Skin of body (tissue), 2 donors: ENCODE results near the gene SAMD1. TPM values are rescaled to one million over a fixed set of nuclear protein-coding genes. Genes with fewer than 3 reads are reported as not detected.

Experiments used
- DNase-seq: peaks from one replicate; lab custom pipeline; 2025; lab: John Stamatoyannopoulos, UW
- total RNA-seq: library from RNA; depleted of rRNA; stranded (reverse); fragments of >200 nt; gene quantifications from one replicate; pipeline ENCODE4 v1.2.3, GENCODE V29; 2014

The SAMD1 gene
- total RNA-seq, 1 donor from 2014 or later: 18.1 TPM

DNA sequence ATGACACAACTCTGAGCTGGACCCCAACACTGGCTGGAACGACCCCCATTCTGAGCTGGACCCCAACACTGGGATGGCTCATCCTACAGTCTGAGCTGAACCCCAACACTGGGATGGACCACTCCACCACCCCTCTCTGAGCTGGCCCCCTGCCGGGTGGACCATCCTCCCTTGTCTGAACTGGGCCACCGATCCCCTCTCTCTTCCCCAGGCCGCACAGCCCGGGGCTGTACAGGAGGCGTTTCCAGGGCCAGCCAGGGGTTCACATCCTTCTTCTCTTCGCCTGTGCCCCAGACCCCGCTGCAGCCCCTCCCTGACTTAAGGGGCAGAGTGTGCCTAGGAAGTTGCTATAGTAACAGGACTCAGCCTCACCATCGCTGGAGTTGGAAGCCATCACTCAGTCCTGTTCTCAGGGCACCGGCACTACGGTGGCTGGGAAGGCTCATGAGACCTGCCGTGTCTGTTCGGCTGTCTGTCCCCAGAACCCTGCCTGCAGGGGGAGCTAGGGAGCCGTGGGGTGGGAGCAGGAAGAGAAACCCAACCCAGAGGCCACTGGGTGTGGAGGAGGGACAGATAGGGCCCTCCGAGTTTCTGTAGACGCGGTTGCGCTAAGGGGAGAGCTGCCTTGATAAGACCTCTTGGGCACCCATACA, 23.3 kb upstream of the SAMD1 start:
- DNase-seq: no peak

DNA sequence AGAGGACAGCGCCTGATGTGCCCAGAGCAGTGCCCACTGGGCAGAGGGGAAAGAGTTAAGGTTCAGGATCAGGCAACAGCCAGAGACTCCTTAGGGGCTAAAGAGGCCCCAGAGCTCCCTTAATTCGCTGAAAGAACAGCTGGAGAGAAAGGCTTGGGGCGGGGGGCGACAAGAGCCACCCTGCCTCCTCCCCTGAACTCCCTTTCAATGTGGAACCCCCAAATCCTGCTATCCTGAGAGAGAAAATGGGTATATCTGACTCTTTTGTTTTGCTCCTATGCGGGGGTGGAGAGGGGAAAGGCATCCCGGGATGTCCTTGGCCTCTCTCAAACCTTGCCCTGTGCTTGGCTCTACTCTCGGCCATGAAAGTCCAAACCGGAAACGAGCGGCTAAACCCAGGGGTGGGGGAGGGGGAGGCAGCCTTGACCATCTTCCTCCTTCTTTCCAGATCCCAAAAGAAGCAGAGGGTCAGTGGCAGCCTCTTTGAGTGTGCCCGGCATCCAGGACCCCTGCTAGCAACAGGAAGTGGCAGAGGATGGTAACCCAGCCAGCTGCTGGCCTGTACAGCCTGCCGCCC, 22.3 kb upstream of the SAMD1 start:
- DNase-seq: no peak

DNA sequence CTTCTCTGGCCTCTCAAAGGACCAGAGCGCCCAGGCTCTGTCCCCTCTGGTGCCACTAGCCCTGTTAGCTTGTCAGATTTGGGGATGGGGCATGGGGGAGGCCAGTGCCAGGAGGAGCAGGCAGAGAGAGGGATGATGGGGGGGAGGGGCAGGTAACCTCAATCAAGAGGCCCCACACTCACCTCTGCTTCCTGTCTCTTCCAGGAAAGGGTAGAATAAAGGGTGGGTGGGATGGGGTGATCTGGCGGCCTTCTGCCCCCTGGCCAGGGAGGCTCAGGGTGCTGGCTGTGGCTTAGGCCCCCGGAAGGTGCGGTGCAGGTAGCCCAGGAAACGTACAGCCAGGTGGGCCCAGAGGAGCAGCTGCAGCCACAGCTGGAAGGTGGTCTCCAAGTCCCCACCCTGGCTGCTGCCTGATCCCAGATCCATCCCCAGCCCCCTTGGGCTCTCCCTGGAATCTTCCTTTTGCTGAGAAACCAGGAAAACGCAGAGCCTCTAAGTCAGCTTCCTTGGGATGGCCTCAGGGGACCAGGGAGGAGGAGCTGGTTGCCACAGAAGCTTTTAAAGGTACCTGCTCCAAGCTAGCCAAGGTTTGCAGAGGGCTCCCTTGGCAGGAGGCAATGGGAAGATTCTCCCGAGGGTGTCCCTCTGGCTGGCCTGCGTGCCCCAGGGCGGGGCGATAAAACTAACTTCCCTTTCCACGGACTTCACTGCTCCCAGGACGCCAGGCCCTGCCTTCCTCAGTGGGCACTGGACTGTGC, 21.7 kb upstream of the SAMD1 start:
- DNase-seq: no peak

DNA sequence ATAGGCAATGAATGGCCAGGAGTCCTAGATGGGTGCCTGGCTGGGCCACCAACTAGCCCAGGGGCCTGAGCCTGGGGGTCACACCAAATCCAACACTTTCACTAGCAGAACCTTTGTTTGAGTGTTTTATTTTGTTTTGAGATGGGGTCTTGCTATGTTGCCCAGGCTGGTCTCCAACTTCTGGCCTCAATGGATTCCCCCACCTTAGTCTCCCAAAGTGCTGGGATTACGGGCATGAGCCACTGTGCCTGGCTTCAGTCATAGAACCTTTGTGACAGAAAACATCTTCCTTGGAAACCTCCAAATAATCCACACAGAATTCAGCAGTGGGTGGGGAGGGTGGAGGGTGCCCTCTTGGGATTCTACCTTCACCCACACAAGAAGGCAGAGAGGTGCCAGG, 20.9 kb upstream of the SAMD1 start:
- no peak for DNase-seq

DNA sequence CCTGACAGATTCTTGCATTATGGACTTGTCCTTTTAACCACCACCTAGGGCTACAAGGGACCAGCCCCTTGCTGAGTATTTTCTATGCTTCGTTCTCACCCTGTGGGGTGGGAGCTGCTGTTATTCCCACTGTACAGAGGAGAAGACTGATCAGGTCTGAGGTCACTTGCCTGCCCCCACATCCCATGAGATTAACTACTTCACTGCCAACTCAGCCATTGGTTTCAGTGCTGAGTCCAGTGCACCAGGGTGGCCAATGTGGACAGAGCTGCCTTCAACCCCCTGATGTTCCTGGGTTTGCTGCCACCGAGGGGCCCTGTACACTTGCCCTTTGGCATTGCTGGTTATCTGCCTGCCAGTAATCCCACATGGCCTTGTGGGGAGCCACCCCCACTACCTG, 20.1 kb upstream of the SAMD1 start:
- DNase-seq: no peak

DNA sequence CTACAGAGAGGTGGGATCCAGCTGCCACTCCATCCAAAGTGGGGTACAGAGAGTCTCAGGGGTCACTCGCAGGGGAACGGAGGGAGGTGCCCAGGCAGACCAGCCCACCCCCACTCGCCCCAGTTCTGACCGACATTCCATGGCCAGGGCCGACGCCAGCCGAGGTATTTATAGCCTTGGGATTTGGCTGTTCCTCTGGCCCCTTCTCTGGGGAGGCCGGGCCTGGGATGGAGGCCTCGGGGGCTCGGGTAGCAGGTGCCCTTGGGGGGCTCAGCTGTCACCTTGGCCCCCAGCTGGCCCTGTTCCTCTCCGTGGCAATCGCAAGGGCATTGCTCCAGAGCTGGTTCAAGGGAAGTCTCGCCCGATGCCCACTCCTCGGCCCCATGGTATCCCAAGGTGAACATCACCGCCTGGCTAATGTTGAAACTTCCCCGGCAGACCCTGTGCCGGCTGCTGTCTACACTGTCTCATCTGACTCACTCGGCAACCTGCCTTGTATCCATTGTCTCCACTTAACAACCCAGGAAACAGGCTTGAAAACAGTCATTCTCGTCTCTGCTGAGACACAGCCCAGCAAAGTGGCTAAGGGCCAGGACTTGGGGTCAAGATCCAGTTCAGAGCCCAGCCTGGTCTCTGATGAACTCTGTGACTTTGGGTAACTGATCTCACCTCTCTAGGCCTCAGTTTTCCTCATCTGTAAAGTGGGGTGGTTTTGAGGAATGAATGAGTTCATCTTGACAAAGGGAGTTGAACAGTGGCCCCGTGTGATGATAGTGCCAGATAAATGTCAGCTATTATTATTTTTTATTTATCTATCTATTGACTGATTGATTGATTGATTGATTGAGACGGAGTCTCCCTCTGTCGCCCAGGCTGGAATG, 17.3 kb upstream of the SAMD1 start:
- DNase-seq: no peak

DNA sequence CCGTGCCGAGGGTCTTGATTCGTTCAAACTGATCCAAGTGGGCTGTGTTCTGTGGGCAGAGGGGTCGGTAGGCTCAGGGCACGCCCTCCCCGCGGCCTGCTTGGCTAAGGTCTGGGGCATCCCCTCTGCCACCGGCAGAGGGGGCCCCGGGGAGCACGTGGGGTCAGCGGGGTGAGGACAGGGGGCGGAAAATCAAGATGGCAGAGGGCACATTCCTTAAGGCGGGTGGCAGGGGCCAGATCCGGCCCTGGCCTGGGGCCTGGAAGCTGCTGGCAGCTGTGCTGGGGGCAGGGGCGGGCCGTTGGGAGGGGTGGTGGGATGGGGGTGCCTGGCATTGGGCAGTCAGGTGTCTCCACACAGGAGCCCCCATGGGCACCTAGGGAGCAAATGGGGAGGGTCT, 16.3 kb upstream of the SAMD1 start:
- DNase-seq: no peak

DNA sequence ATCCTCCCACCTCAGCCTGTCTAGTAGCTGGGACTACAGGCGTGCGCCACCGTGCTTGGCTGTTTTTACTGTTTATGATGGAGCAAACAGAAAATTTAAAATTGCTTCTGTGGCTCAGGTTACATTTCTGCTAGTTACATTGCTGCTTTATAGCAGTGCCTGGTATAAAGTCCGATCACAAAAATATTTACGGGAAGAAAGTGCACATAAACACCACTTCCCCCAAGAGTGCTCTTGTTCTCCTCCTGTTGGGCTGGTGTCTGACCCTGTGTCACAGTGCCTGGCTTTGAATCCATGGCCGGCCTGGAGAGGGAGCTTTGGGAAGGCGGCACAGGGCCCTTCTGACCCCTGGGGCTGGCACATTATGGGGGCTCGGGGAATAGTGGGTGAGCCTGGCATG, 15.1 kb upstream of the SAMD1 start:
- no peak for DNase-seq

DNA sequence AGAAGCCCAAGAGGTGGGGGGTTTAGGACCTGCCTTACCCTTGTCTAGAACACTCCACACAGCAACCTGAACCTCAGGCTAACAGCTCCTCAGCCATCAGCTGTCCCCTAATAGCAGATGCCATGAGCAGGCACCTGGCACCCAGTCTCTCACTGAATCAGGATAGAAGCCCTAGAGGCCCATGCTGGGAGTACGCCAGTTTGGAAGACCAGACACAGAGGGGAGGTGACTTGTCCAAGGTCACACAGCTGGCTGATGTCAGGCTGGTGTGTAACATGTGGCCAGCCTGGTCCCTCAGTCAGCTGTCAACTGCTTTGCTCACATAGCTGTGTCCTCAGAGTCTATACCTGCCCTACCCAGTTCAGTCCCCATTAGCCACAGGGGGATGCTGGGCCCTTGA, 12.8 kb upstream of the SAMD1 start:
- no peak for DNase-seq

DNA sequence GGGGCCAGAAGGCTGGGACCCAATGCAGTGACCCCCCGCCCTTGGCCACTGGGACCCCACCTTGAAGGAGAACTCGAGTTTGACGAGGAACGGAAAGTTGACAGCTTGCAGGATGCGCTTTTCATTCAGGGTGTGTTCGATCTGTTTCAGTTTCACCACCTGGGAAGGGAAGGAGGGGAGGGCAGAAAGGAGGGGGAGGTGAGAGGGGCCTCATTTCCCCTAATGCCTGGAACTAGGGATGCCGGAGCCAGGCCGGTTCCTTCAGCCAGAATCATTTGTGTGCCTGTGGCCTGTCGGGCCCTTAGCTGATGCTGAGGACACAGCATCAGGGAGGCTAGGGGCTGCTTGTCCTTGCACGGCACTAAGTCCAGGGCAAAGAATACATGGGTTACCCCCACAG, 12.2 kb upstream of the SAMD1 start:
- no peak for DNase-seq

DNA sequence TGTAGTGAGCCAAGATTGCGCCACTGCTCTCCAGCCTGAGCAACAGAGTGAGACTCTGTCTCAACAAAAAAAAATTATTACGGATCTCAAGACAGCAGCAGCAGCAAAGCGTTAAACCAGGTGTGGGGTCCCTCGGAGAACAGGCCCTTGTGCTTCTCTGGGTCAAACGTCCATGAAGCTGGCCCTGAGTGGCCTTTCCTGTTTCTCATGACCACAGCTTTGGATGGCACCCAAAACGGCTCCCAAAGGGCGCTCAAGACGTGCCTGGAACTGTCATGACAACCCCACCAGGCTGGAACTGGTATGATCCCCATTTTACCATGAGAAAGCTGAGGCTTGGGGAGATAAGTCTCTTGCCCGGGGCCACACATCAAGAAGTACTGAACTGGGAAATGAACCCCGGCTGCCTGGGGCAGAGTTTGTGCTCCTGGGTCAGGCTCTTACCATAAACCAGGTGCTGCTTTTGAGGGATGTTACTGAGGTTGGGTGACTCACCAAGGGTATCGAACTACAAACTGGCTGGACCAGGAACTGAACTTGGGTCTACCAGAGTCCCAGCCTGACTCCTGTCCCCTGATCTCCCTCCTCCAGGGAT, 11.6 kb upstream of the SAMD1 start:
- DNase-seq: no peak

DNA sequence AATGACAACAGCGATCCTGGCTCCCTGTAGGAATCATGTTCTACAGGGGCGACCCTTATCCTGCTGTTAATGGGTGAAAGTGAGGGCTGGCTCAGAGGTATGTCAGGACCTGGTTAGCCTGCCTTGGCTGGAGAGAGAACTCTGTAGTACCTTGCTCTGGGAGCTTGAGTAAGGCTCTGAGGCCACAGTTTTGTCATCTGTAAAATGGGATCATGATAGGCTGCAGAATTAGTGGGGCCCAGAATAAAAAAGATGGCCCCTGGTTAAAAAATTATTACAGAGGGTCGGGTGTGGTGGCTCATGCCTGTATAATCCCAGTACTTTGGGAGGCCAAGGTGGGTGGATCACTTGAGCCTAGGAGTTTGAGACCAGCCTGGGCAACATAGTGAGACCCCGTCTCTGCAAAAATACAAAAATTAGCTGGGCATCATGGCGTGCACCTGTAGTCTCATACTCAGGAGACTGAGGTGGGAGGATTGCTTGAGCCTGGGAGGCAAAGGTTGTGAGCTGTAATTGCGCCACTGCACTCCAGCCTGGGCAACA, 10.5 kb upstream of the SAMD1 start:
- DNase-seq: no peak

DNA sequence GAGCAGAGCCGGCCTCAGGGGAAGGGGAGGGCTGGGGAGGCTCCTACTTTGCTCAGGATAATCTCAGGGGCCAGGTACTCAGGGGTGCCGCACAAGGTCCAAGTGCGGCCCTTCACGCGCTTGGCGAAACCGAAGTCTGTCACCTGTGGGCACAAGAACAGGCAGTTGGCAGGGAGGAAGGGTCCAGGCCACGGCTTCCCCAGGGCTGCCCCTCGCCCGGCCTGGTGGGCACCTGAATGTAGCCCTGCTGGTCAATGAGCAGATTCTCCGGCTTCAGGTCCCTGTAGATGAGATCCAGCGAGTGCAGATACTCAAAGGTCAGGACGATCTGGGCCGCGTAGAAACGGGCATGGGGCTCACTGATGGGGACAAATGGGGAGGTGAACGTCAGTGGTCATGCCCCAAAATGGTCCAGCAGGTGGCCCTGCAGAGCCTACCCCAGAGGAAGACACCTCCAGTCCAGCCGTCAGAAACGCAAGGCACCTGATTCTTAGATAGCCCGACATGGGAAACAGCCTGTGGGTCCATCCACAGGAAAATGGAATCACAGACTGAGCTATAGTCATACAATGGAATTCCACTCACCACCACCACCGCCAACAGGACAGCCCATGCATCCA, 7.1 kb upstream of the SAMD1 start:
- no peak for DNase-seq

DNA sequence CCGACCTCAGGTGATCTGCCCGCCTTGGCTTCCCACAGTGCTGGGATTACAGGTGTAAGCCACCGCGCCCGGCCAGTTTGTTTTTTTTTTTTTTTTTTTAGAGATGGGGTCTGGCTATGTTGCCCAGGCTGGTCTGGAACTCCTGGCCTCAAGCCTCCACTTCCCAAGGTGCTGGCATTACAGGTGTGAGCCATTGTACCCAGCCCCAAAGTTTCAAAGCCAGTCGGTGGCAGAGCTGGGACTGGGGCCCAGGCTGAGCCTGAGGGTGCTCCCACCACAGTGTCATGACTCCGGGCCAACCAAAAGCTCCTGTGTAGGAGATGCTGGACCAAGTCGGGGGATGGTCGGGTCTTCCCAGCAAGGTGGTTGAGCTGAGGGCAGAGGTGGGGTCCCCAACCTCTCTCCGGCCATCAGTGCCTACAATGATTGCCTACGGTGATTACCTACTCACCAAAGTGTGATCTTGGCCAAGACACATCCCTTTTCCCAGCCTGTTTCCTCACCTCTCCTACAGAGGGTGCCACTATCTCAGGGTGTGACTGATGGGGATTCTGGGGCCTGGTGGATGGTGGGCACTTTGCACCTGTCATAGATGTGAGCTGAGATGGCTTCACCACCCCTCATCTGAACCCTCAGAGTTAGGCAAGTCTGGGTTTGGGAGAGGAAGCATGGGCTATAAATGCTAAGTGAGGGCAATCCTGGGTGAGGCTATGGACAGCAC, 5.9 kb upstream of the SAMD1 start:
- DNase-seq: no peak

DNA sequence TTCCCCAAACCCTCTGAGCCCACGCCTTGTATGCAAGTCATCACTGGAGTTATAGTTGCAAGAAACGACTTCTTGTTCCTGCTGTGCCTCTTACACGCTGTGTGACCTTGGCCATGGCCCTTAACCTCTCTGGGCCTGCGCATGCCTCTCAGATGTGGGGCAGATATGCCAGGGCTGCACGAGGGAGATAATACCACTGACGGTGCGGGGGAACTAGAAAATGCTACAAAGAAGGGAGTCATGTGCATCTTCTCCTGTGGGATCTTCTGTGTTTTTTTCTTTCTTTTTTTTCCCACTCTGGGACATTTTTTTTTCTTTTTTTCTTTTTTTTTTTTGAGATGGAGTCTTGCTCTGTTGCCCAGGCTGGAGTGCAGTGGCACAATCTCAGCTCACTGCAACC, 4.3 kb upstream of the SAMD1 start:
- DNase-seq: no peak

DNA sequence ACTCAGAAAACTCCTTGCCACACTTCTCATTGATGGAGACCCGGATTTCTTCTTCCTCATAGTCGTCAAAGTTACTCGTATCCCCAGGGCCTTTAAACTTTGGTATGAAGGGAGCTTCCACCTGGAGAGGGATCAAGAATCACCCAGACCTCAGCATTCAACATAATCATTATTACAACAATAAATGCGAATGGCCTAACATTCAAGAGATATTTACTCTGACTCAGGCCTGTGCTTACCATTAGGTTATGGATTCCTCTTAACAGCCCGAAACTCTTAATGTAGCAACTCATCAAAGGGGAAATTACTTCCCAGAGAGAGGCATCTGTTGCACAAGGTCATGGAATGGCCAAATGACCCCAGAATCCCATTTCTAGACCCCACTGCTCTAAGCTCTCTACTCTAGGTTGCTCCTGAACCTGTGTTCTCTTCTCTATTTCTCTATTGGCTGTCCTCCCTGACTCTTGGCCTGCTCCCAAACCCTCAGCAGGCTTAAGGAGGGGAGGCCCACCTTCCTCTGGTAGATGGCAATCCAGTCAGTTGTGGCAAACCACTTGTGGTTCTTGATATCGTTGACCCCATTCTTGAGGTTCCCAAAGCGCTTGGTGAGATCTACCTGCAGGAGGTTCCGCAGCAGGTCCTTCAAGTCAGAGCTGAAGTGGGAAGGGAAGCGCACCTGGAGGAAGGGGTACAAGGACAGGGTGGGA, 2.7 kb upstream of the SAMD1 start:
- no peak for DNase-seq

DNA sequence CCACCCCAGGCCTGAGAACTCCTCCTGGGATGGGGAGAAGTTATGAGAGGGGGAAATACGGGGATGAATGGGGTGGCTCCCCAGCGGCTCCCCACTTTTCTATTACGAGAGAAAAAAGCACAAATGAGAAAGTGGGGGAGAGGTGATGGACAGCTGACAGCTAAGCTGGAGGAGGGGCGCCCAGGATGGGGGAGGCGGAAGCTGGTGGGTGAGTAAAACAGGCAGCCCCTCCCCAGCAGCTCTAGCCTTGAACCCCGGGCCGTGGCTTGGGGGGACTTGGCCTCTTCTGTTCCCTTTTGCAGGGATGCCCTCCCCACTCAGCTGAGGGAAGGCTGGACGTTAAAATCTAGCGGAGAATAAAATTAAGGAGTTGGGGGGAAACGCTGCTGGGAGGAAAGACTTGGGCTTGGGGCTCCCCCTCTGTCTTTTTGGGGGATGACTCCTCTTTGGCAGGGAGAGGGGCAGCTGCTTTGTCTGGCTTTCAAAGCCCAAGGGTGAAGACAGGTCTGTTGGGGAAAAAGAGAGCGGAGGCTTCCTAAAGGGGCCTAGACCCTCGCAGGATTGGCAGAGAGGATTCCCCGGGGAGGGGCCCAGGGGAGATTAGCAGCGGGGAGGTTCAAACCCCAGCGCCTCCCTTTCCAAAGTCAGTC, 1.4 kb upstream of the SAMD1 start:
- DNase-seq: no peak

DNA sequence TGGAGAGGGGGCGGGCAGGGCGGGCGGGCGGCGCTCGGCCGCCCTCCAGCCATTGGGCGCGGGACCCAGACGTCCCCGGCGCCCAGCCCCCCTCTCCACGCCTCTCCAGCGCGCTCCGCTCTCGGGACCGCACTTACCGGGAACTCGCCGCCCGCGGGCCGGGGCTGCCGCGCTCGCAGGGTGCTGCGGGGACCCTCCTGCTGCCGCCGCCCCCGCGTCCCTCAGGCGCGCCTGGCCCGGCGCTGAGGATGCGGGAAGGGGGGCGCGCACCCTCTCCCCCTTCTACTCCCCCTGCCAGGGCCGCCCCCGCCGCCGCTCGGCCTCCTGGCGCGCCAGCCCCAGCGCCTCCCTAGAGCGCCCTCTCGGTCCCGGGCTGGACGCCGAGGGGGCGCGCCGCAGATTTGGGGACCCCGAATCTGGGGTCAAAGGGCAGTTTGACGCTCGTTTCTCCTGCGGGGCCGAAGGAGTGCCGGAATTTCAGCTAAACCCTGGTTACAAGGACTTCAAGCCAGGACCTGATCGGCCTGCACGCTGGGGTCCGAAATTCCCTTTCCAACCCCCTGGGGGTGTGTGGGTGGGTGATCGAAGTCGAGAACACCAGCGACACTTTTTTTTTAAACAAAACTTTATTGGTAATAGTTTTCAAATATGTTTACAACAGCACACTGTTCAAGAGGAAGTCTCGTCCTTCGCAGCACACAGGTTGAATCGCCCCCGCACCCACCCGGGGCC, 696 bp upstream of the SAMD1 start:
- peak; percentile 76 for DNase-seq
